Heart left ventricle (tissue), 16 donors: ENCODE measurements around the gene OPRL1. TPM values are rescaled to one million over a fixed set of nuclear protein-coding genes. Genes with fewer than 3 reads are reported as not detected.

Experiments
- ATAC-seq, 4 donors: fragments of 200-7000 bp; cut with Tn5 transposase; one replicate each; pipeline ENCODE4 v1.9.1; 2020 to 2022; ENCODE audit warnings: moderate library complexity in 4 of 4, mild to moderate bottlenecking in 3 of 4, moderate number of reproducible peaks in 1 of 4
- DNase-seq, 5 donors: peaks; one replicate each; pipeline ENCODE4 v3.0.0-alpha.2; 2020
- H3K27ac ChIP-seq, 12 donors: fragments of 200-600 bp; sonication (generic) in 4 of 12; one replicate each; pipeline versions ENCODE4 v1.5.0 to v1.8.0; 2016 to 2022; ENCODE audit warnings: mild to moderate bottlenecking in 2 of 12
- H3K27me3 ChIP-seq, 9 donors: fragments of 200-600 bp; sonication (generic) in 2 of 9; one replicate each; pipeline versions ENCODE4 v1.5.1 to v1.8.0; 2016 to 2022; ENCODE audit warnings: mild to moderate bottlenecking in 3 of 9
- H3K36me3 ChIP-seq, 9 donors: fragments of 200-600 bp; sonication (generic) in 2 of 9; one replicate each; pipeline versions ENCODE4 v1.5.0 to v1.8.0; 2018 to 2022; ENCODE audit warnings: mild to moderate bottlenecking in 2 of 9
- H3K4me1 ChIP-seq, 12 donors: fragments of 200-600 bp; sonication (generic) in 4 of 12; one replicate each; pipeline versions ENCODE4 v1.5.0 to v1.8.0; 2016 to 2022; ENCODE audit warnings: mild to moderate bottlenecking in 3 of 12
- H3K4me3 ChIP-seq, 12 donors: fragments of 200-600 bp; sonication (generic) in 4 of 12; one replicate each; pipeline versions ENCODE4 v1.5.0 to v1.8.0; 2017 to 2022; ENCODE audit warnings: mild to moderate bottlenecking in 9 of 12, moderate library complexity in 4 of 12
- H3K9me3 ChIP-seq, 12 donors: fragments of 200-600 bp; sonication (generic) in 4 of 12; one replicate each; pipeline versions ENCODE4 v1.5.0 to v1.8.0; 2016 to 2022; ENCODE audit warnings: mild to moderate bottlenecking in 1 of 12
- POLR2A ChIP-seq, 2 donors: fragments of 450-650 bp; IDR thresholded peaks; one replicate each; pipeline ENCODE4 v1.6.1; 2017; ENCODE audit warnings: antibody characterized with exemption in 2 of 2, mild to moderate bottlenecking in 2 of 2, moderate library complexity in 2 of 2
- WGBS, 4 donors: extraction: QIAGEN DNeasy Blood & Tissue Kit in 2 of 4; methylation state at CpG; one replicate each; pipeline versions ENCODE4 v1.1.5 to v1.1.7; 2013 to 2018; 5-methylcytosine and 5-hydroxymethylcytosine counted together
- intact Hi-C, 10 donors: fragments of 100-400 bp; cut with DNase I; formaldehyde crosslinking; loops; one replicate each; pipeline versions ENCODE4 v1.11.1 to v1.14.2; 2022
- polyA plus RNA-seq, 2 donors: library from polyadenylated mRNA; stranded (reverse); fragments of 200-250 nt; gene quantifications; one replicate each; pipeline ENCODE4 v1.2.3, GENCODE V29; 2013
- total RNA-seq, 9 donors: library from RNA; depleted of rRNA in 2 of 9; stranded (reverse); fragments of >200 nt in 2 of 9; fragmentation: NEBNext Ultra II Directional in 3 of 9; extraction: Animal tissue kit (Norgen Biotek cat#: 25700) in 3 of 9; gene quantifications; one replicate each; pipeline versions ENCODE4 v1.1.0 to v1.2.4, GENCODE V29; 2016 to 2023
- TF ChIP-seq, protein P1 (sequence below), 12 donors: fragments of 200-600 bp; sonication (generic) in 4 of 12; IDR thresholded peaks; one replicate each; pipeline versions ENCODE4 v1.5.0 to v1.8.0; 2018 to 2022; ENCODE audit warnings: antibody characterized with exemption in 12 of 12, mild to moderate bottlenecking in 5 of 12
- donor health status: ischemic (EF 13 %, LVEDD 7.1; RV severe dilation, severe dysfunction).
- donor health status: healthy with polysubstance abuse.
- donor health status: DM: no; HTN: yes; CAD: no.
- donor health status: DM: no; HTN: no; CAD: no.
- donor health status: ischemic (EF 25% LVEDD 6.9; RV normal size, moderate dysfunction).
- donor health status: ischemic (EF 25% LVEDD 5.7; RV mildly dilated, moderate dysfunction).
- donor health status: healthy.
- donor health status: DM: yes; HTN: yes; CAD: no.
- donor health status: ischemic (EF 35%, LVEDD 5.7; RV mildly dilated, moderate dysfunction).
- donor health status: nonischemic (EF 11% LVEDD 7.7; RV severe dilation, severe dysfunction).
- donor health status: DM: yes; HTN: yes; CAD: no.
- donor health status: PGD.
- donor health status: ischemic (EF 29% LVEDD 5.4; RV normal size, mild dysfunction).
- donor health status: nonischemic (EF 23%, LVEDD 6.1; RV moderate dilation, normal function).

The OPRL1 gene
- total and polyA plus RNA-seq, 11 donors, result 0.18 to 1.9 (median 0.54) TPM

DNA sequence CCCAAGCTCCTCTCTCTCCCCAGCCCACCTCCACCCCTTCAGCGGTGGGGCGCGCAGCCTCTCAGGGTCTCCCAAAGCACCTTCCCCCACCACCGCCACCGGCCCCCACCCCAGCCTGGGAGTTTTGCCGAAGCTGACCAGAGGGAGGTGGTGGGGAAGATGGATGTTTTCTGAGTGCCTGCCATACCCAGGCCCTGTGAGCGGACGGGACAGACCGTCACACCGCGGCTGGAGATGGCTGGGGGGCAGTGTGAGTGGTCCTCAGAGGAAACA is 38.2 kb upstream of the OPRL1 start:
- Histone ChIP-seq H3K27ac (peak overlapping the region; percentile 60 to 93 (median 80)), H3K4me1 (peaks cover 8 to 61% (median 35%) of the 10 kb centered on the region in 12 donors), H3K27me3 (peaks cover 0 to 75% (median 49%) of the 10 kb centered on the region in 9 donors), H3K9me3 (no peaks in the 10 kb centered on the region), H3K4me3 (peak overlapping the region; percentile 6 to 61 (median 46)), H3K36me3 (peaks cover 0 to 5% (median 0%) of the 10 kb centered on the region in 9 donors)
- WGBS, 4 donors, result 8 to 16% (median 10%) methylated on average over 11 of the region's 11 CpGs
- TF ChIP-seq, protein P1, sequence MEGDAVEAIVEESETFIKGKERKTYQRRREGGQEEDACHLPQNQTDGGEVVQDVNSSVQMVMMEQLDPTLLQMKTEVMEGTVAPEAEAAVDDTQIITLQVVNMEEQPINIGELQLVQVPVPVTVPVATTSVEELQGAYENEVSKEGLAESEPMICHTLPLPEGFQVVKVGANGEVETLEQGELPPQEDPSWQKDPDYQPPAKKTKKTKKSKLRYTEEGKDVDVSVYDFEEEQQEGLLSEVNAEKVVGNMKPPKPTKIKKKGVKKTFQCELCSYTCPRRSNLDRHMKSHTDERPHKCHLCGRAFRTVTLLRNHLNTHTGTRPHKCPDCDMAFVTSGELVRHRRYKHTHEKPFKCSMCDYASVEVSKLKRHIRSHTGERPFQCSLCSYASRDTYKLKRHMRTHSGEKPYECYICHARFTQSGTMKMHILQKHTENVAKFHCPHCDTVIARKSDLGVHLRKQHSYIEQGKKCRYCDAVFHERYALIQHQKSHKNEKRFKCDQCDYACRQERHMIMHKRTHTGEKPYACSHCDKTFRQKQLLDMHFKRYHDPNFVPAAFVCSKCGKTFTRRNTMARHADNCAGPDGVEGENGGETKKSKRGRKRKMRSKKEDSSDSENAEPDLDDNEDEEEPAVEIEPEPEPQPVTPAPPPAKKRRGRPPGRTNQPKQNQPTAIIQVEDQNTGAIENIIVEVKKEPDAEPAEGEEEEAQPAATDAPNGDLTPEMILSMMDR (IDR thresholded peaks at IDR 0.05), result no peak
- TF ChIP-seq POLR2A (IDR thresholded peaks at IDR 0.05), result no peak
- intact Hi-C loops, result no loop called here
- DNase-seq (no peak), ATAC-seq (no peak)

DNA sequence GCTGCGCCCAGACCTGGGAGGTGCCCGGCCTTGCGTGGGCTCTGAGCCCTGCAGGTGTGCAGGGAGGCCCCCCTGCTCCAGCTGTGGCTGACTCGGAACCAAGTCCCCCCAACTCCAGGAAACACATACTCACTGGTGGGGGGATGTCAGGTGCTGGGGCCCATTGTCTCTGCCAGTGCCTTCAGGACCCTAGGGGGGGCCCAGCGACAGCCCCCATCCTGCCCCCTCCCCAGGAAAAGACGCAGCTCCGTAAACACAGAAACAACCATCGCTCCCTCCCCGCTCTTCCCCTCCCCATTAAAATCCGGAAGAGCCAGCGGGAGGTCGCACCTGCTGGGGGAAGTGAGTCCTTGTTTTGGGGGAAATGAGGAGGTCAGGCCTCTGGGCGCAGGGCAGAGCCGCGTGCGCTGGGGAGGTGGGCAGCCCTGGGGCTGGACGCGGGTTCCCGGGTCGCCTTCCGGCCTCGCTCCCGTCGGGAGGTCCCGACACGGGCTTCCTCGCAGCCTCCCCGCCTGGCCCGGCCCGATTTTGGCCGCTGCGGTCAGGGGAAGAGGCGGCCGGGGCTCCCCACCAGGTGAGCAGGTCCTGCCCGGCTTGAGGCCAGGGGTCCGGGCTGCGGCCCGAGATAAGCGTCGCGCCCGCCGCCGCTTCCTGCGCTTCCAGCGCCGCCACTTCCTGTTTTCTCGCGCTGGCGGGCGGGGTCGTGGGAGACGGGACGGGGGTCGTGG is 37.7 kb upstream of the OPRL1 start:
- intact Hi-C loops, result no loop called here
- ATAC-seq, result no peak
- no peaks in the 10 kb centered on the region for H3K9me3 ChIP-seq
- H3K4me3 ChIP-seq, result peak overlapping the region; percentile 6 to 61 (median 46)
- no peak for TF ChIP-seq POLR2A (IDR thresholded peaks at IDR 0.05)
- TF ChIP-seq, protein P1 (IDR thresholded peaks at IDR 0.05), result no peak
- H3K36me3 ChIP-seq, result peaks cover 0 to 10% (median 0%) of the 10 kb centered on the region in 9 donors
- DNase-seq, result no peak
- peak overlapping the region; percentile 60 to 93 (median 80) for H3K27ac ChIP-seq
- H3K27me3 ChIP-seq, result peaks cover 0 to 74% (median 48%) of the 10 kb centered on the region in 9 donors
- WGBS, 4 donors, result 2 to 7% (median 3%) methylated on average over 20 to 55 of the region's 55 CpGs
- H3K4me1 ChIP-seq, result peaks cover 8 to 59% (median 35%) of the 10 kb centered on the region in 12 donors

DNA sequence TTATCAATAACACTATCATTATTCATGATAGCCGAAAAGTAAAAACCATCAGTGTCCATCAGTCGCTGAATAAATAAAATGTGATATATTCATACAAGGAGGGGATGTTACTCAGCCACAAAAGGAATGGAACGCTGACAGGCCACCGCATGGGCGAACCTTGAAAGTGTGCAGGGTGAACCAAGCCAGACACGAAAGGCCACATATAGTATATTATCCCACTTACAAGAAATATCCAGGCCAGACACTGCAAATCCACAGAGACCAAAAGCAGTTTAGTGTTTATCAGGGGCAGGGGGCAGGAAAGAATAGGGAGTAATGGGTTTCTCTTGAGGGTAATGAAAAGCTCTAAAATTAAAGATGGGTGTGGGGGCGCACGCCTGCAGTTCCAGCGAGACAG is 36.1 kb upstream of the OPRL1 start:
- Histone ChIP-seq H3K27me3 (peaks cover 0 to 71% (median 41%) of the 10 kb centered on the region in 9 donors), H3K27ac (peak overlapping the region in 7 of 12 donors; percentile 39 to 90 (median 82)), H3K9me3 (no peaks in the 10 kb centered on the region), H3K4me1 (peaks cover 6 to 55% (median 29%) of the 10 kb centered on the region in 12 donors), H3K36me3 (peaks cover 0 to 23% (median 8%) of the 10 kb centered on the region in 9 donors), H3K4me3 (no peak overlapping the region)
- intact Hi-C loops, result no loop called here
- 80 to 89% (median 86%) methylated on average over 9 of the region's 9 CpGs for WGBS, 4 donors
- ATAC-seq (no peak), DNase-seq (no peak)
- TF ChIP-seq POLR2A (IDR thresholded peaks at IDR 0.05), result no peak
- TF ChIP-seq, protein P1 (IDR thresholded peaks at IDR 0.05), result no peak

DNA sequence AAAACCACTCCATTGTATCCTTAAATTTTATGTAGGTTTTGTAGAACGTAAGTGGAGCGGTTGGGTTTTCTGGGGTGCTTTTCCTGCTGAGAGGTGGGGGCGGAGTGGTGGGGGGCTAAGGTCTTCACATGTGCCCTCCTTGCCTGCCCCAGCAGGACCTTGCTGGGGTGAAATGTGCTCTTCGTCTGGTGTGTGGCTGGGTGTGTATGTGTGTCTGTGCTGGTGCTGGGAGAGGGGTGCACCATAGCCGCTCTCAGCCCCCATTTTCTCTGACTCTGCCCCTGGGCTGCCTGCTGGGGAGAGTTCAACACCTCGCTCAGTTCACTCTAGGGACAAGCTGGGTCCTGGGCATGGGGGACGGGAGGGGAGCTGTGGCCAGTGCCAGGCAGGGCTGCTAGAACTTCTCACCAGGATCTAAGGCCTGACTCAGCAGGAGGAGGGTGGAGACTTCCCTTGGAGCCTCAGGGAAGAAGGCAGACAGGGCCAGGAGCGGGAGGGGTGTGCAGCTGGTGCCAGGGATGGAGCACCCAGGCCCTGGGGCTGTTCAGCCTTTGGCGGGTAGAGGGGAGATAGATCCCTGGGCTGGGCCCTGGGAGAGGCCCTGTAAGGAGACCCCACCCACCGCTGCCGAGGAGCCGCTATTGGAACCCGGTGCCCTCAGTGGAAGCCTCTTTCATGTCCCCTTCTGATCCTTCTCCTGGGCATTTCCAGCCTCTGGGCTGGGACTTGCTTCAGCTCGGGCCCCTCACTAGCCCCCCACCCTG is 35.2 kb upstream of the OPRL1 start:
- peak overlapping the region in 8 of 12 donors; percentile 28 to 91 (median 65) for H3K4me3 ChIP-seq
- intact Hi-C loops, result no loop called here
- peaks cover 5 to 52% (median 23%) of the 10 kb centered on the region in 12 donors for H3K4me1 ChIP-seq
- H3K9me3 ChIP-seq, result no peaks in the 10 kb centered on the region
- H3K27me3 ChIP-seq, result peaks cover 0 to 71% (median 41%) of the 10 kb centered on the region in 9 donors
- peak; percentile 43 to 66 (median 56) for ATAC-seq
- H3K36me3 ChIP-seq, result peaks cover 0 to 23% (median 8%) of the 10 kb centered on the region in 9 donors
- TF ChIP-seq, protein P1 (IDR thresholded peaks at IDR 0.05), result no peak
- TF ChIP-seq POLR2A (IDR thresholded peaks at IDR 0.05), result no peak
- 51 to 67% (median 56%) methylated on average over 13 to 14 of the region's 14 CpGs for WGBS, 4 donors
- H3K27ac ChIP-seq, result peak overlapping the region; percentile 37 to 90 (median 78)
- DNase-seq, result peak in 3 of 5 donors; percentile 57 to 76 (median 69)
